Keratinocyte (primary cell): ENCODE measurements around the gene DHRS12. TPM values are rescaled to one million over a fixed set of nuclear protein-coding genes. Genes with fewer than 3 reads are reported as not detected.

Experiments used
- DNase-seq: peaks from one replicate; pipeline ENCODE4 v3.0.0-alpha.2; 2011; ENCODE audit warnings: low read depth, missing footprints, low spot score
- FAIRE-seq: peaks from 2 replicates; lab custom pipeline; 2011; peaks lifted over from hg19 to GRCh38; lab: Jason Lieb, UNC
- H2AFZ ChIP-seq: 2 replicates; pipeline ENCODE4 v1.6.0; 2012; ENCODE audit warnings: low read length, control low read depth, inconsistent platforms; ENCODE audit not compliant: control insufficient read depth
- H3K27ac ChIP-seq: 2 replicates; pipeline ENCODE4 v1.5.1; 2011; ENCODE audit warnings: low read length; ENCODE audit not compliant: control insufficient read depth, insufficient read depth
- H3K27me3 ChIP-seq: 3 replicates; pipeline ENCODE4 v1.6.0; 2011; ENCODE audit warnings: low read length; ENCODE audit not compliant: control insufficient read depth, insufficient read depth; ENCODE audit errors: extremely low read depth
- H3K36me3 ChIP-seq, 2 experiments: 2 replicates in 1 of 2; 3 replicates in 1 of 2; pipeline ENCODE4 v1.5.1; 2011; ENCODE audit warnings: low read length in 2 of 2, mild to moderate bottlenecking in 1 of 2; ENCODE audit not compliant: control insufficient read depth in 2 of 2, insufficient read depth in 2 of 2; ENCODE audit errors: extremely low read depth in 1 of 2
- H3K4me1 ChIP-seq: 3 replicates; pipeline ENCODE4 v1.5.1; 2011; ENCODE audit warnings: low read length; ENCODE audit not compliant: control insufficient read depth, insufficient read depth; ENCODE audit errors: extremely low read depth
- H3K4me2 ChIP-seq: 3 replicates; pipeline ENCODE4 v1.6.0; 2011; ENCODE audit warnings: low read depth, low read length; ENCODE audit not compliant: control insufficient read depth, insufficient read depth; ENCODE audit errors: extremely low read depth
- H3K4me3 ChIP-seq, 3 experiments: fragments of 200-600 bp in 1 of 3; sonication (generic) in 1 of 3; 2 replicates in 2 of 3; 3 replicates in 1 of 3; pipeline ENCODE4 v1.5.1; 2011 to 2016; ENCODE audit warnings: low read length in 3 of 3, mild to moderate bottlenecking in 3 of 3, control low read depth in 2 of 3, inconsistent platforms in 1 of 3, low read depth in 1 of 3, mixed read lengths in 1 of 3, mixed run types in 1 of 3, moderate library complexity in 1 of 3; ENCODE audit not compliant: control insufficient read depth in 2 of 3, insufficient read depth in 2 of 3; ENCODE audit errors: extremely low read depth in 1 of 3
- H3K79me2 ChIP-seq: 2 replicates; pipeline ENCODE4 v1.6.0; 2012; ENCODE audit warnings: low read length; ENCODE audit not compliant: control insufficient read depth, insufficient read depth
- H3K9ac ChIP-seq: 3 replicates; pipeline ENCODE4 v1.6.0; 2011; ENCODE audit warnings: low read length; ENCODE audit not compliant: control insufficient read depth, insufficient read depth; ENCODE audit errors: extremely low read depth
- H3K9me1 ChIP-seq: 3 replicates; pipeline ENCODE4 v1.6.0; 2011; ENCODE audit warnings: low read length; ENCODE audit not compliant: control insufficient read depth, insufficient read depth; ENCODE audit errors: extremely low read depth
- H3K9me3 ChIP-seq: 2 replicates; pipeline ENCODE4 v1.5.1; 2012; ENCODE audit warnings: low read depth, low read length; ENCODE audit not compliant: control insufficient read depth
- H4K20me1 ChIP-seq: 3 replicates; pipeline ENCODE4 v1.6.0; 2011; ENCODE audit warnings: low read length; ENCODE audit not compliant: control insufficient read depth, insufficient read depth; ENCODE audit errors: extremely low read depth
- EZH2 ChIP-seq: IDR thresholded peaks from one replicate; pipeline ENCODE4 v1.6.1; 2012; ENCODE audit warnings: inconsistent platforms, mild to moderate bottlenecking, low read length, moderate library complexity
- dilution Hi-C: fragments of 300-500 bp; cut with MboI; formaldehyde crosslinking; loops from one replicate; pipeline ENCODE4 v1.7.0; 2020; ENCODE audit warnings: low sequenced_read_pairs; ENCODE audit not compliant: extremely low pct_ligation_motif_present
- polyA plus RNA-seq, 5 experiments: library from polyadenylated mRNA; depleted of rRNA in 3 of 5; stranded (reverse) in 3 of 5; stranded (forward) in 1 of 5; unstranded in 1 of 5; fragments of >200 nt; gene quantifications; 1 replicate in 1 of 5; 2 replicates in 3 of 5; 3 replicates in 1 of 5; pipeline versions ENCODE4 v1.2.1 to v1.2.3, GENCODE V29; 2011 to 2012; ENCODE audit warnings: missing spikeins in 2 of 5, low read depth in 1 of 5, low replicate concordance in 1 of 5
- TF ChIP-seq, protein P1 (sequence below), 3 experiments: IDR thresholded peaks in 1 of 3; conservative IDR thresholded peaks in 1 of 3; optimal IDR thresholded peaks in 1 of 3; 2 replicates in 2 of 3; 3 replicates in 1 of 3; pipeline versions ENCODE3 to v1.5.1; 2011; ENCODE audit warnings: low read length in 3 of 3, mild to moderate bottlenecking in 3 of 3, moderate library complexity in 2 of 3, control low read depth in 1 of 3, inconsistent platforms in 1 of 3; ENCODE audit not compliant: insufficient read depth in 2 of 3; ENCODE audit errors: extremely low read depth in 1 of 3

The DHRS12 gene
- polyA plus RNA-seq, 1 donor (not counting 4 experiments of a cell fraction or from before 2014, with no cell fraction given): 6.1 TPM

DNA sequence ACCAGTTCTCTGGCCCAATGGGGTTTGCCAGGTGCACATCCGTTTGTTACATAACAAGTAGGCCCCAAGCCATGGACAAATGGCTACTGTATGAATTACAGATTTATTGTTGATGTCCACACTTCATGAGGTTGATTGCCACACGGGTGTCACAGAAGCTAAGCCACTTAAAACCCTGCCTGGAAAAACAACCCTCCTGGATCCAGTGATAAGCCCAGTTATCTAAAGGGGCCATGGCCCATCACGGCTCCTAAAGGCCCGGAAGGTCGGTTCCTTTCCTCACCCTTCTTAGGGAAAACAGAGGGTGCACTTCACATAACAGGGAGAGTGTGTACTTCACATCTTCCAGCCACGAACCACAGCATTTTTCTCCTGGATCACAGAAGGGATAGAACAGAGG, 37.0 kb upstream of the DHRS12 start:
- Histone ChIP-seq H3K9me1 (no peaks in the 10 kb centered on the region), H3K4me3 (no peak overlapping the region), H3K79me2 (no peaks in the 10 kb centered on the region), H4K20me1 (no peaks in the 10 kb centered on the region), H2AFZ (no peak overlapping the region), H3K4me1 (no peaks in the 10 kb centered on the region), H3K9me3 (no peaks in the 10 kb centered on the region), H3K9ac (no peak overlapping the region), H3K36me3 (no peaks in the 10 kb centered on the region), H3K27ac (no peak overlapping the region), H3K27me3 (peaks cover 10% of the 10 kb centered on the region), H3K4me2 (no peak overlapping the region)
- dilution Hi-C loops: no loop called here
- FAIRE-seq (no peak), DNase-seq (no peak)
- TF ChIP-seq, protein P1, sequence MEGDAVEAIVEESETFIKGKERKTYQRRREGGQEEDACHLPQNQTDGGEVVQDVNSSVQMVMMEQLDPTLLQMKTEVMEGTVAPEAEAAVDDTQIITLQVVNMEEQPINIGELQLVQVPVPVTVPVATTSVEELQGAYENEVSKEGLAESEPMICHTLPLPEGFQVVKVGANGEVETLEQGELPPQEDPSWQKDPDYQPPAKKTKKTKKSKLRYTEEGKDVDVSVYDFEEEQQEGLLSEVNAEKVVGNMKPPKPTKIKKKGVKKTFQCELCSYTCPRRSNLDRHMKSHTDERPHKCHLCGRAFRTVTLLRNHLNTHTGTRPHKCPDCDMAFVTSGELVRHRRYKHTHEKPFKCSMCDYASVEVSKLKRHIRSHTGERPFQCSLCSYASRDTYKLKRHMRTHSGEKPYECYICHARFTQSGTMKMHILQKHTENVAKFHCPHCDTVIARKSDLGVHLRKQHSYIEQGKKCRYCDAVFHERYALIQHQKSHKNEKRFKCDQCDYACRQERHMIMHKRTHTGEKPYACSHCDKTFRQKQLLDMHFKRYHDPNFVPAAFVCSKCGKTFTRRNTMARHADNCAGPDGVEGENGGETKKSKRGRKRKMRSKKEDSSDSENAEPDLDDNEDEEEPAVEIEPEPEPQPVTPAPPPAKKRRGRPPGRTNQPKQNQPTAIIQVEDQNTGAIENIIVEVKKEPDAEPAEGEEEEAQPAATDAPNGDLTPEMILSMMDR (optimal IDR thresholded peaks at IDR 0.05 in 1 of 3, IDR thresholded peaks at IDR 0.05 in 1 of 3, conservative IDR thresholded peaks at IDR 0.05 in 1 of 3; ENCODE audit: extremely low read depth in 1 of 3, insufficient read depth in 2 of 3, low read length in 3 of 3): no peak
- no peak for TF ChIP-seq EZH2

DNA sequence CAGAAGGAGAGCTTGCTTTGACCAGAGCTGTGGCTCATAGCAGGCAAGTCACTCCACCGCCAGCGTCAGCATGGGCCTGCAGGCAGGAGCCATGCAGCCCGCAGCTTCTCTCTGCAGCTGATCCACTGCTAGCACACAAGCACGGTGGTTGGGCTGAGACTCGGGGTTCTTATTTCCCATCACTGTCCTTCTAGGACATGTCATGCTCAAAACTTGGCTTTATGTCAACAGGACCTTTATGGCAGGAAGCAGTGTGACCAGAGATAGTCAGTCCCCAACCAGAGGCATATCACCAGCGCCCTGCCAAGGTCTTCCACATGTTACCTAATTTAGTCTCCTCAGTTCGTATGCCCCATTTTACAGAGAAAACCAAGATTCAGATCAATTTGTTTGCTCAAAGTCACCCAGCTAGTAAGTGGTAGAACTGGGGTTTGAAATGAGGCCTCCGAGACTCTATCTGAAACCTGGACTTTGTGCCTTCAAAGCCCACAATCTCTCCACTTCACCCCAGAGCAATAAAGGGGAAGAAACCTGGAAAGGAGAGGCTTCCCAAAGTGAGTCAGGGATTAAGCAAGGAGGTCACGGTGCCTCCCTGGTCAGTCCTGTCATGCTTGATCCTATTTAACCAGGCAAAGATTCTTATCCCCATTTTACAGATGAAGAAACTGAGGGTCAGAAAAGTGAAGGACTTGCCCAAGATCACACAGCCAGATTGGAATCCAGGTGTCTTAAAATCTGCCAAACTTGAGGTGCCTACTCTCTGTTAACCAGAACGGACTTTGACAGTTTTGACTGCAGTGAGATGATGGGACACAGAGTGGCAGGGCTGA, 36.0 kb upstream of the DHRS12 start:
- no peaks in the 10 kb centered on the region for H3K4me1 ChIP-seq
- H3K9ac ChIP-seq: no peak overlapping the region
- FAIRE-seq: no peak
- H3K4me3 ChIP-seq: no peak overlapping the region
- dilution Hi-C loops: no loop called here
- no peaks in the 10 kb centered on the region for H3K9me3 ChIP-seq
- TF ChIP-seq, protein P1 (optimal IDR thresholded peaks at IDR 0.05 in 1 of 3, IDR thresholded peaks at IDR 0.05 in 1 of 3, conservative IDR thresholded peaks at IDR 0.05 in 1 of 3; ENCODE audit: extremely low read depth in 1 of 3, insufficient read depth in 2 of 3, low read length in 3 of 3): no peak
- no peak for TF ChIP-seq EZH2
- no peaks in the 10 kb centered on the region for H3K9me1 ChIP-seq
- H3K27me3 ChIP-seq: peaks cover 8% of the 10 kb centered on the region
- H3K79me2 ChIP-seq: no peaks in the 10 kb centered on the region
- H3K4me2 ChIP-seq: no peak overlapping the region
- H2AFZ ChIP-seq: no peak overlapping the region
- no peaks in the 10 kb centered on the region for H3K36me3 ChIP-seq
- no peak for DNase-seq
- no peak overlapping the region for H3K27ac ChIP-seq
- H4K20me1 ChIP-seq: no peaks in the 10 kb centered on the region
